Activated naive CD4-positive, alpha-beta T cell treated with Interleukin-2 at 50 U/mL for 16 hours (primary cell): ENCODE measurements around the gene ADH7.
"Not testable (repeated sequence)": the region's sequence is repeated elsewhere in the genome, so short reads cannot be mapped to it uniquely, and the experiment has no call there.

ENCODE experiments used
- DNase-seq: peaks from one replicate; pipeline ENCODE4 v3.0.0-alpha.2; 2020

The ADH7 gene

GRCh38 chr4:99435154-99435553 lies at the start of gene ADH7:
Gene ADH7, minus strand, starts transcription at chr4:99435342. Its CDS starts 109 bp downstream, at chr4:99435233.
- no peak for DNase-seq

GRCh38 chr4:99483636-99484035 lies 48.5 kb upstream of the ADH7 start:
- DNase-seq, result no peak

- no peak for DNase-seq
These were observed 38.0 kb upstream of the ADH7 start for GRCh38 chr4:99473131-99473530.

GRCh38 chr4:99471896-99472295 lies 36.8 kb upstream of the ADH7 start:
- DNase-seq, result no peak

GRCh38 chr4:99471349-99471748 lies 36.2 kb upstream of the ADH7 start:
- DNase-seq, result no peak

- no peak for DNase-seq
These were observed 33.7 kb upstream of the ADH7 start for GRCh38 chr4:99468889-99469288.

GRCh38 chr4:99467887-99468286 lies 32.7 kb upstream of the ADH7 start:
- no peak for DNase-seq

GRCh38 chr4:99463566-99463965 lies 28.4 kb upstream of the ADH7 start:
- DNase-seq, result no peak

GRCh38 chr4:99462875-99463464 lies 27.8 kb upstream of the ADH7 start:
- DNase-seq, result peak; percentile 38

GRCh38 chr4:99461623-99462401 lies 26.7 kb upstream of the ADH7 start:
- no peak for DNase-seq

- DNase-seq, result no peak
These were observed 24.5 kb upstream of the ADH7 start for GRCh38 chr4:99459546-99460042.

- no peak for DNase-seq
These were observed 23.8 kb upstream of the ADH7 start for GRCh38 chr4:99458911-99459447.

GRCh38 chr4:99457676-99458075 lies 22.5 kb upstream of the ADH7 start:
- DNase-seq, result no peak

- no peak for DNase-seq
These were observed 22.1 kb upstream of the ADH7 start for GRCh38 chr4:99457270-99457669.

GRCh38 chr4:99447513-99447912 lies 12.4 kb upstream of the ADH7 start:
- DNase-seq, result no peak

- no peak for DNase-seq
These were observed 11.9 kb upstream of the ADH7 start for GRCh38 chr4:99447079-99447478.

- DNase-seq, result no peak
These were observed 3.3 kb upstream of the ADH7 start for GRCh38 chr4:99438405-99438780.

- DNase-seq, result no peak
These were observed 2.7 kb upstream of the ADH7 start for GRCh38 chr4:99437723-99438404.

- no peak for DNase-seq
These were observed 2.0 kb upstream of the ADH7 start for GRCh38 chr4:99436976-99437722.

GRCh38 chr4:99436462-99436861 lies 1.3 kb upstream of the ADH7 start:
- no peak for DNase-seq

GRCh38 chr4:99430106-99430505 lies 5.0 kb downstream of the ADH7 start:
- DNase-seq, result no peak

GRCh38 chr4:99417125-99417524 lies 18.0 kb downstream of the ADH7 start:
- no peak for DNase-seq

GRCh38 chr4:99415762-99416161 lies 19.4 kb downstream of the ADH7 start:
- not testable (repeated sequence) for DNase-seq
